Uterus (tissue), 4 donors: ENCODE results near the gene SLC25A18. TPM values are rescaled to one million over a fixed set of nuclear protein-coding genes. Genes with fewer than 3 reads are reported as not detected.
"Not testable (repeated sequence)": the region's sequence is repeated elsewhere in the genome, so short reads cannot be mapped to it uniquely, and the experiment has no call there.

Source experiments
- DNase-seq, 2 donors: peaks; one replicate each; pipeline ENCODE4 v3.0.0-alpha.2; 2019 to 2020
- H3K27ac ChIP-seq, 2 donors: fragments of 200-600 bp; sonication (generic); 1 replicate in 1 of 2; 2 replicates in 1 of 2; pipeline ENCODE4 v1.5.1; 2016 to 2018
- H3K27me3 ChIP-seq, 2 donors: fragments of 200-600 bp; sonication (generic); one replicate each; pipeline ENCODE4 v1.5.1; 2018 to 2019; ENCODE audit warnings: control low read depth in 1 of 2
- H3K36me3 ChIP-seq, 2 donors: fragments of 200-600 bp; sonication (generic); one replicate each; pipeline ENCODE4 v1.5.1; 2019; ENCODE audit warnings: control low read depth in 1 of 2
- H3K4me1 ChIP-seq, 2 donors: fragments of 200-600 bp; sonication (generic); one replicate each; pipeline ENCODE4 v1.5.1; 2018 to 2019; ENCODE audit warnings: control low read depth in 1 of 2
- H3K4me3 ChIP-seq, 2 donors: fragments of 200-600 bp; sonication (generic); 1 replicate in 1 of 2; 2 replicates in 1 of 2; pipeline ENCODE4 v1.5.1; 2018 to 2019; ENCODE audit warnings: mild to moderate bottlenecking in 1 of 2
- H3K9me3 ChIP-seq, 2 donors: fragments of 200-600 bp; sonication (generic); one replicate each; pipeline ENCODE4 v1.5.1; 2019; ENCODE audit warnings: control low read depth in 1 of 2
- CTCF ChIP-seq, 4 experiments: fragments of 200-600 bp in 2 of 4; fragments of 450-650 bp in 2 of 4; sonication (generic) in 2 of 4; IDR thresholded peaks; one replicate each; pipeline ENCODE4 v1.5.1; 2016 to 2019; ENCODE audit warnings: antibody characterized with exemption in 4 of 4, mild to moderate bottlenecking in 2 of 4, moderate library complexity in 1 of 4
- POLR2A ChIP-seq, 2 donors: fragments of 450-650 bp; IDR thresholded peaks; one replicate each; pipeline ENCODE4 v1.6.1; 2016; ENCODE audit warnings: antibody characterized with exemption in 2 of 2, mild to moderate bottlenecking in 1 of 2, moderate library complexity in 1 of 2
- intact Hi-C: fragments of 100-400 bp; cut with DNase I; formaldehyde crosslinking; loops from one replicate; pipeline ENCODE4 v1.15.1; 2023; ENCODE audit warnings: low total_unique reads
- total RNA-seq, 4 donors: library from RNA; depleted of rRNA in 3 of 4; stranded (reverse); fragments of >200 nt in 3 of 4; gene quantifications; one replicate each; pipeline versions ENCODE4 v1.1.0 to v1.2.4, GENCODE V29; 2014 to 2023
- donor health status: DM: yes; HTN: yes; CAD: no.

SLC25A18 gene
- 10 to 100 TPM in 1 of 4 donors, 1 to 10 TPM in 1, not detected in 2; 6.2 to 11.7 TPM for total RNA-seq

GRCh38 chr22:17562906-17563870, at the start of gene SLC25A18:
SLC25A18 (plus strand) TSS chr22:17563498; CDS start chr22:17579945, 16,447 bp downstream.
- Histone ChIP-seq H3K27me3 (no peaks in the 10 kb centered on the region), H3K36me3 (no peaks in the 10 kb centered on the region), H3K9me3 (no peaks in the 10 kb centered on the region), H3K4me3 (no peak within 1 kb of the TSS), H3K27ac (peak within 1 kb of the TSS; percentile 76), H3K4me1 (peaks cover 0 to 4% of the 10 kb centered on the region in 2 donors)
- intact Hi-C loops: no loop called here
- TF ChIP-seq CTCF (IDR thresholded peaks at IDR 0.05) (no peak), POLR2A (IDR thresholded peaks at IDR 0.05) (no peak)
- DNase-seq: peak; percentile 66 to 70

- Histone ChIP-seq H3K4me3 (no peak overlapping the region), H3K27ac (no peak overlapping the region), H3K4me1 (no peaks in the 10 kb centered on the region), H3K36me3 (no peaks in the 10 kb centered on the region), H3K27me3 (no peaks in the 10 kb centered on the region), H3K9me3 (no peaks in the 10 kb centered on the region)
- TF ChIP-seq POLR2A (IDR thresholded peaks at IDR 0.05) (no peak), CTCF (IDR thresholded peaks at IDR 0.05) (no peak)
- intact Hi-C loops: no loop called here
- DNase-seq: no peak
These were observed 49.7 kb upstream of the SLC25A18 start for GRCh38 chr22:17513612-17514011.

GRCh38 chr22:17514084-17514483, 49.2 kb upstream of the SLC25A18 start:
- no peak overlapping the region for H3K4me3 ChIP-seq
- no peaks in the 10 kb centered on the region for H3K4me1 ChIP-seq
- no peaks in the 10 kb centered on the region for H3K27me3 ChIP-seq
- intact Hi-C loops: no loop called here
- H3K9me3 ChIP-seq: no peaks in the 10 kb centered on the region
- no peak overlapping the region for H3K27ac ChIP-seq
- no peak for DNase-seq
- no peaks in the 10 kb centered on the region for H3K36me3 ChIP-seq
- TF ChIP-seq CTCF (IDR thresholded peaks at IDR 0.05) (no peak), POLR2A (IDR thresholded peaks at IDR 0.05) (no peak)

GRCh38 chr22:17518406-17518805, 44.9 kb upstream of the SLC25A18 start:
- Histone ChIP-seq H3K36me3 (no peaks in the 10 kb centered on the region), H3K27me3 (no peaks in the 10 kb centered on the region), H3K4me1 (no peaks in the 10 kb centered on the region), H3K27ac (no peak overlapping the region), H3K9me3 (no peaks in the 10 kb centered on the region), H3K4me3 (no peak overlapping the region)
- DNase-seq: no peak
- intact Hi-C loops: no loop called here
- TF ChIP-seq CTCF (IDR thresholded peaks at IDR 0.05) (no peak), POLR2A (IDR thresholded peaks at IDR 0.05) (no peak)

- H3K9me3 ChIP-seq, H3K36me3 ChIP-seq, H3K4me1 ChIP-seq, H3K27ac ChIP-seq, DNase-seq, H3K27me3 ChIP-seq, intact Hi-C loops, H3K4me3 ChIP-seq: not testable (repeated sequence)
These were observed 41.3 kb upstream of the SLC25A18 start for GRCh38 chr22:17521971-17522370.
